Measurements from ENCODE around the gene KRT86. TPM values are rescaled to one million over a fixed set of nuclear protein-coding genes. Genes with fewer than 3 reads are reported as not detected.

KRT86 gene
- total and polyA plus RNA-seq, 2 experiments from 2014 or later: 0.16 TPM; not detected in 1

GRCh38 chr12:52267699-52268098, 6.7 kb upstream of the KRT86 start (continued):
- TF ChIP-seq ZNF462 (CRISPR knock-in tag; IDR thresholded peaks at IDR 0.05): no peak
- no peak for TF ChIP-seq ZNF114 (CRISPR knock-in tag; IDR thresholded peaks at IDR 0.05)
- no peak for TF ChIP-seq REST (IDR thresholded peaks at IDR 0.05; ENCODE audit: unreplicated experiment)
- no peak for TF ChIP-seq CREB1 (CRISPR knock-in tag; IDR thresholded peaks at IDR 0.05; ENCODE audit: low read depth)
- TF ChIP-seq JUNB (IDR thresholded peaks at IDR 0.05; ENCODE audit: unreplicated experiment): no peak
- no peak for TF ChIP-seq ETS1 (IDR thresholded peaks at IDR 0.05)
- TF ChIP-seq EZH2 (IDR thresholded peaks at IDR 0.05; ENCODE audit: low read depth, unreplicated experiment): no peak
- no peak for TF ChIP-seq NANOG (IDR thresholded peaks at IDR 0.05; ENCODE audit: borderline replicate concordance)
